ENCODE measurements around the gene ARID3C.

The ARID3C gene

GRCh38 chr9:34611251-34611810 lies 17.5 kb downstream of the ARID3C start:
- WGBS, 2 experiments (ENCODE audit: insufficient coverage in 2 of 2): 54 to 60% methylated on average over 9 to 10 of the region's 10 CpGs
- H3K4me1 ChIP-seq (ENCODE audit: control insufficient read depth, insufficient read depth, low read length, poor library complexity, severe bottlenecking): peaks cover 5% of the 10 kb centered on the region
- H3K4me3 ChIP-seq (ENCODE audit: extremely low read depth, insufficient read depth, low read length, poor library complexity, severe bottlenecking): peak overlapping the region; percentile 71
- H3K9me3 ChIP-seq (ENCODE audit: control insufficient read depth, low read length): no peaks in the 10 kb centered on the region
- H3K36me3 ChIP-seq (ENCODE audit: control insufficient read depth, insufficient read depth, low read length): peaks cover 18% of the 10 kb centered on the region
- H3K27ac ChIP-seq (ENCODE audit: low read depth, low read length, severe bottlenecking): peak overlapping the region; percentile 79

- H3K4me1 ChIP-seq (ENCODE audit: control insufficient read depth, insufficient read depth, low read length, poor library complexity, severe bottlenecking): peaks cover 5% of the 10 kb centered on the region
- WGBS, 2 experiments (ENCODE audit: insufficient coverage in 2 of 2): 92 to 95% methylated on average over 14 to 18 of the region's 20 CpGs
- H3K9me3 ChIP-seq (ENCODE audit: control insufficient read depth, low read length): no peaks in the 10 kb centered on the region
- H3K27ac ChIP-seq (ENCODE audit: low read depth, low read length, severe bottlenecking): no peak overlapping the region
- peak overlapping the region; percentile 71 for H3K4me3 ChIP-seq (ENCODE audit: extremely low read depth, insufficient read depth, low read length, poor library complexity, severe bottlenecking)
- H3K36me3 ChIP-seq (ENCODE audit: control insufficient read depth, insufficient read depth, low read length): peaks cover 13% of the 10 kb centered on the region
Measured at GRCh38 chr9:34610434-34611206, 18.2 kb downstream of the ARID3C start.

GRCh38 chr9:34607331-34607730 lies 21.5 kb downstream of the ARID3C start:
- Histone ChIP-seq H3K9me3 (ENCODE audit: control insufficient read depth, low read length) (no peaks in the 10 kb centered on the region), H3K4me3 (ENCODE audit: extremely low read depth, insufficient read depth, low read length, poor library complexity, severe bottlenecking) (no peak overlapping the region), H3K27ac (ENCODE audit: low read depth, low read length, severe bottlenecking) (no peak overlapping the region), H3K4me1 (ENCODE audit: control insufficient read depth, insufficient read depth, low read length, poor library complexity, severe bottlenecking) (peaks cover 5% of the 10 kb centered on the region), H3K36me3 (ENCODE audit: control insufficient read depth, insufficient read depth, low read length) (no peaks in the 10 kb centered on the region)
- WGBS, 2 experiments (ENCODE audit: insufficient coverage in 2 of 2): 56% methylated on average over 2 of the region's 2 CpGs; no CpG with 5 or more reads in 1 of the 2 experiments

GRCh38 chr9:34606905-34607304 lies 22.0 kb downstream of the ARID3C start:
- Histone ChIP-seq H3K9me3 (ENCODE audit: control insufficient read depth, low read length) (no peaks in the 10 kb centered on the region), H3K4me1 (ENCODE audit: control insufficient read depth, insufficient read depth, low read length, poor library complexity, severe bottlenecking) (peaks cover 5% of the 10 kb centered on the region), H3K27ac (ENCODE audit: low read depth, low read length, severe bottlenecking) (no peak overlapping the region), H3K4me3 (ENCODE audit: extremely low read depth, insufficient read depth, low read length, poor library complexity, severe bottlenecking) (no peak overlapping the region), H3K36me3 (ENCODE audit: control insufficient read depth, insufficient read depth, low read length) (no peaks in the 10 kb centered on the region)
- WGBS, 2 experiments (ENCODE audit: insufficient coverage in 2 of 2): 100% methylated on average over 2 of the region's 3 CpGs

GRCh38 chr9:34606190-34606589 lies 22.7 kb downstream of the ARID3C start:
- no peak overlapping the region for H3K4me3 ChIP-seq (ENCODE audit: extremely low read depth, insufficient read depth, low read length, poor library complexity, severe bottlenecking)
- no peaks in the 10 kb centered on the region for H3K9me3 ChIP-seq (ENCODE audit: control insufficient read depth, low read length)
- peaks cover 2% of the 10 kb centered on the region for H3K4me1 ChIP-seq (ENCODE audit: control insufficient read depth, insufficient read depth, low read length, poor library complexity, severe bottlenecking)
- H3K36me3 ChIP-seq (ENCODE audit: control insufficient read depth, insufficient read depth, low read length): no peaks in the 10 kb centered on the region
- H3K27ac ChIP-seq (ENCODE audit: low read depth, low read length, severe bottlenecking): no peak overlapping the region

- H3K4me1 ChIP-seq (ENCODE audit: control insufficient read depth, insufficient read depth, low read length, poor library complexity, severe bottlenecking): peaks cover 3% of the 10 kb centered on the region
- no peak overlapping the region for H3K27ac ChIP-seq (ENCODE audit: low read depth, low read length, severe bottlenecking)
- no peaks in the 10 kb centered on the region for H3K9me3 ChIP-seq (ENCODE audit: control insufficient read depth, low read length)
- H3K36me3 ChIP-seq (ENCODE audit: control insufficient read depth, insufficient read depth, low read length): no peaks in the 10 kb centered on the region
- H3K4me3 ChIP-seq (ENCODE audit: extremely low read depth, insufficient read depth, low read length, poor library complexity, severe bottlenecking): no peak overlapping the region
- WGBS, 2 experiments (ENCODE audit: insufficient coverage in 2 of 2): 52 to 55% methylated on average over 2 of the region's 4 CpGs
Measured at GRCh38 chr9:34603610-34604231, 25.1 kb downstream of the ARID3C start.

- Histone ChIP-seq H3K27ac (ENCODE audit: low read depth, low read length, severe bottlenecking) (no peak overlapping the region), H3K4me3 (ENCODE audit: extremely low read depth, insufficient read depth, low read length, poor library complexity, severe bottlenecking) (no peak overlapping the region), H3K4me1 (ENCODE audit: control insufficient read depth, insufficient read depth, low read length, poor library complexity, severe bottlenecking) (peaks cover 3% of the 10 kb centered on the region), H3K36me3 (ENCODE audit: control insufficient read depth, insufficient read depth, low read length) (no peaks in the 10 kb centered on the region), H3K9me3 (ENCODE audit: control insufficient read depth, low read length) (no peaks in the 10 kb centered on the region)
- 43 to 63% methylated on average over 3 of the region's 6 CpGs for WGBS, 2 experiments (ENCODE audit: insufficient coverage in 2 of 2)
Measured at GRCh38 chr9:34601937-34602573, 26.8 kb downstream of the ARID3C start.

- H3K4me1 ChIP-seq (ENCODE audit: control insufficient read depth, insufficient read depth, low read length, poor library complexity, severe bottlenecking): peaks cover 3% of the 10 kb centered on the region
- 86 to 90% methylated on average over 1 of the region's 1 CpG for WGBS, 2 experiments (ENCODE audit: insufficient coverage in 2 of 2)
Measured at GRCh38 chr9:34600908-34601307, 28.0 kb downstream of the ARID3C start.

GRCh38 chr9:34599546-34599945 lies 29.3 kb downstream of the ARID3C start:
- Histone ChIP-seq H3K9me3 (ENCODE audit: control insufficient read depth, low read length) (no peaks in the 10 kb centered on the region), H3K4me3 (ENCODE audit: extremely low read depth, insufficient read depth, low read length, poor library complexity, severe bottlenecking) (no peak overlapping the region), H3K27ac (ENCODE audit: low read depth, low read length, severe bottlenecking) (no peak overlapping the region), H3K4me1 (ENCODE audit: control insufficient read depth, insufficient read depth, low read length, poor library complexity, severe bottlenecking) (peaks cover 3% of the 10 kb centered on the region), H3K36me3 (ENCODE audit: control insufficient read depth, insufficient read depth, low read length) (no peaks in the 10 kb centered on the region)
- 43 to 100% methylated on average over 1 of the region's 1 CpG for WGBS, 2 experiments (ENCODE audit: insufficient coverage in 2 of 2)

More at GRCh38 chr9:34600908-34601307, 28.0 kb downstream of the ARID3C start:
- Histone ChIP-seq H3K36me3 (ENCODE audit: control insufficient read depth, insufficient read depth, low read length) (no peaks in the 10 kb centered on the region), H3K9me3 (ENCODE audit: control insufficient read depth, low read length) (no peaks in the 10 kb centered on the region), H3K4me3 (ENCODE audit: extremely low read depth, insufficient read depth, low read length, poor library complexity, severe bottlenecking) (no peak overlapping the region), H3K27ac (ENCODE audit: low read depth, low read length, severe bottlenecking) (no peak overlapping the region)

GRCh38 chr9:34594177-34594576 lies 34.7 kb downstream of the ARID3C start:
- Histone ChIP-seq H3K4me1 (ENCODE audit: control insufficient read depth, insufficient read depth, low read length, poor library complexity, severe bottlenecking) (peaks cover 16% of the 10 kb centered on the region), H3K4me3 (ENCODE audit: extremely low read depth, insufficient read depth, low read length, poor library complexity, severe bottlenecking) (no peak overlapping the region), H3K9me3 (ENCODE audit: control insufficient read depth, low read length) (no peaks in the 10 kb centered on the region), H3K27ac (ENCODE audit: low read depth, low read length, severe bottlenecking) (no peak overlapping the region), H3K36me3 (ENCODE audit: control insufficient read depth, insufficient read depth, low read length) (no peaks in the 10 kb centered on the region)
- 94 to 97% methylated on average over 3 to 4 of the region's 9 CpGs for WGBS, 2 experiments (ENCODE audit: insufficient coverage in 2 of 2)
